Measurements from ENCODE around the gene ABCA2.

GRCh38 chr9:137055385-137056364, 27.6 kb upstream of the ABCA2 start:
- no peak for TF ChIP-seq CTCF (conservative IDR thresholded peaks at IDR 0.05 in 1 of 2, IDR thresholded peaks at IDR 0.05 in 1 of 2; ENCODE audit: extremely low read depth in 1 of 2, insufficient read depth in 1 of 2, low read depth in 1 of 2, low read length in 2 of 2)
- no peak for TF ChIP-seq EZH2 (IDR thresholded peaks at IDR 0.05; ENCODE audit: borderline replicate concordance, low read length)
